GM21447 (cell line): ENCODE data around the gene VEGFA.

Source experiments
- ATAC-seq: cut with Tn5 transposase; IDR thresholded peaks from one replicate; pipeline ENCODE4 v1.9.1; 2021; ENCODE audit not compliant: unreplicated experiment

Gene VEGFA

GRCh38 chr6:43738877-43739641, 31.0 kb upstream of the VEGFA start:
- ATAC-seq = no peak

- no peak for ATAC-seq
Measured at GRCh38 chr6:43739642-43740091, 30.3 kb upstream of the VEGFA start.

- no peak for ATAC-seq
Measured at GRCh38 chr6:43740321-43740960, 29.6 kb upstream of the VEGFA start.

- no peak for ATAC-seq
Measured at GRCh38 chr6:43740961-43741764, 28.8 kb upstream of the VEGFA start.

- no peak for ATAC-seq
Measured at GRCh38 chr6:43741829-43742228, 28.2 kb upstream of the VEGFA start.

- ATAC-seq = no peak
Measured at GRCh38 chr6:43742285-43742684, 27.7 kb upstream of the VEGFA start.

- ATAC-seq = no peak
Measured at GRCh38 chr6:43742931-43743632, 26.9 kb upstream of the VEGFA start.

GRCh38 chr6:43743682-43744381, 26.2 kb upstream of the VEGFA start:
- no peak for ATAC-seq

GRCh38 chr6:43744491-43744890, 25.5 kb upstream of the VEGFA start:
- no peak for ATAC-seq

- ATAC-seq = no peak
Measured at GRCh38 chr6:43744931-43745727, 24.9 kb upstream of the VEGFA start.

- ATAC-seq = no peak
Measured at GRCh38 chr6:43746071-43746470, 23.9 kb upstream of the VEGFA start.

- ATAC-seq = no peak
Measured at GRCh38 chr6:43746613-43747102, 23.4 kb upstream of the VEGFA start.

- no peak for ATAC-seq
Measured at GRCh38 chr6:43747784-43748183, 22.2 kb upstream of the VEGFA start.

GRCh38 chr6:43748765-43749164, 21.2 kb upstream of the VEGFA start:
- ATAC-seq = no peak

GRCh38 chr6:43749461-43749860, 20.6 kb upstream of the VEGFA start:
- ATAC-seq = no peak

- no peak for ATAC-seq
Measured at GRCh38 chr6:43750622-43751021, 19.4 kb upstream of the VEGFA start.

GRCh38 chr6:43753570-43754183, 16.3 kb upstream of the VEGFA start:
- no peak for ATAC-seq

- no peak for ATAC-seq
Measured at GRCh38 chr6:43757966-43758616, 11.9 kb upstream of the VEGFA start.

GRCh38 chr6:43758617-43759050, 11.4 kb upstream of the VEGFA start:
- no peak for ATAC-seq
